ENCODE results near the gene ACTN2. TPM values are rescaled to one million over a fixed set of nuclear protein-coding genes. Genes with fewer than 3 reads are reported as not detected.

Gene ACTN2
- total RNA-seq, 2 experiments from 2014 or later: 0.28 TPM; not detected in 1

- no peak overlapping the region for H3K4me3 ChIP-seq (ENCODE audit: low read length)
Observed at GRCh38 chr1:236701782-236702181, 15.5 kb downstream of the ACTN2 start.

DNA sequence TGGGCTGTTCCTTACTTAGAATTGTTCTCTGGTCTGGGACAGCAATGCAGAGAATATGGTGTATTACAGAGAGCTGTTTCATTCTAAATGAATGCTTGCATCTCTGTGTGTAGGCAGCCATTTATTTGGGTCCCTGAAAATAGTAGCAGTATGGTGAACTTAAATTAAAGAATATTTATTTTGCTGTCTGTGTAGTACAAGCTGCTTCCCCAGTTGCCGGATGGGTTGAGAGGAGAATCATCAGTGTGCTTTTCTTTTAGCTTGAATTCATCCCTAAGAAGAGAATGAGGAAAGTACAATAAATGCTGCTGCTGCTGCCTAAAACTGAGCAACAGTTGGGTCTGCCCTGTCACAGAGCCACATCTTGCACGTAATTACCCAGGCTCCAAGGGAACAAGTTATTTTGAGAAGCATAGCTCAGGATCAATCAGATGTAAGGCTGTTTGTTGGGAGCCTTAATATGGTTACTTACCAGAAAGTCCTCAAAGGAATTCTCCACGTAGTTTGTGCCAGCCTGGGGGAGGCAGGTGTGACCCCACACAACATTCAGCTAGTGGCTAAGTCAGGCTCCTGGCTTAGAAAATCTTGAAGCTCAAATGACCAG is 16.6 kb downstream of the ACTN2 start:
- no peaks in the 10 kb centered on the region for H3K4me1 Mint-ChIP-seq (ENCODE audit: low read depth)
- H3K36me3 Mint-ChIP-seq (ENCODE audit: low read depth): no peaks in the 10 kb centered on the region
- no peaks in the 10 kb centered on the region for H3K9me3 Mint-ChIP-seq
- TF ChIP-seq CTCF (IDR thresholded peaks at IDR 0.05): no peak
- intact Hi-C loops (cut with DNase I, micrococcal nuclease): no loop called here
- ChIA-PET POLR2A (no interaction called here), CTCF (no interaction called here)
- Histone ChIP-seq H3K4me1 (ENCODE audit: insufficient read depth, low read length) (no peaks in the 10 kb centered on the region), H3K36me3 (ENCODE audit: insufficient read depth, low read length) (no peaks in the 10 kb centered on the region), H3K9me3 (ENCODE audit: control insufficient read depth in 1 of 2, insufficient read depth in 1 of 2, low read length in 2 of 2) (no peaks in the 10 kb centered on the region), H3K4me3 (ENCODE audit: low read length) (no peak overlapping the region), H3K27ac (ENCODE audit: low read depth in 1 of 2, low read length in 2 of 2) (no peak overlapping the region), H3K27me3 (ENCODE audit: control insufficient read depth in 1 of 2, insufficient read depth in 2 of 2, low read length in 2 of 2) (peaks cover 11 to 21% of the 10 kb centered on the region in 2 experiments)
- no peak overlapping the region for H3K4me3 Mint-ChIP-seq
- no peak overlapping the region for H3K27ac Mint-ChIP-seq
- no peak for DNase-seq
- peaks cover 58% of the 10 kb centered on the region for H3K27me3 Mint-ChIP-seq
- ATAC-seq (ENCODE audit: poor library complexity): no peak

More at GRCh38 chr1:236701782-236702181, 15.5 kb downstream of the ACTN2 start:
- H3K9me3 Mint-ChIP-seq: no peaks in the 10 kb centered on the region
- intact Hi-C loops (cut with DNase I, micrococcal nuclease): no loop called here
- Histone ChIP-seq H3K27ac (ENCODE audit: low read depth in 1 of 2, low read length in 2 of 2) (no peak overlapping the region), H3K4me1 (ENCODE audit: insufficient read depth, low read length) (no peaks in the 10 kb centered on the region), H3K9me3 (ENCODE audit: control insufficient read depth in 1 of 2, insufficient read depth in 1 of 2, low read length in 2 of 2) (no peaks in the 10 kb centered on the region), H3K36me3 (ENCODE audit: insufficient read depth, low read length) (no peaks in the 10 kb centered on the region), H3K27me3 (ENCODE audit: control insufficient read depth in 1 of 2, insufficient read depth in 2 of 2, low read length in 2 of 2) (peaks cover 11 to 21% of the 10 kb centered on the region in 2 experiments)
- DNase-seq: no peak
- ChIA-PET POLR2A (no interaction called here), CTCF (no interaction called here)
- H3K4me1 Mint-ChIP-seq (ENCODE audit: low read depth): no peaks in the 10 kb centered on the region
- no peak overlapping the region for H3K27ac Mint-ChIP-seq
- peaks cover 58% of the 10 kb centered on the region for H3K27me3 Mint-ChIP-seq
- no peak overlapping the region for H3K4me3 Mint-ChIP-seq
- ATAC-seq (ENCODE audit: poor library complexity): no peak
- no peak for TF ChIP-seq CTCF (IDR thresholded peaks at IDR 0.05)
- H3K36me3 Mint-ChIP-seq (ENCODE audit: low read depth): no peaks in the 10 kb centered on the region

- POLR2A ChIA-PET: no interaction called here
- CTCF ChIA-PET: no interaction called here
- H3K27ac ChIP-seq (ENCODE audit: low read depth in 1 of 2, low read length in 2 of 2): no peak overlapping the region
- H3K36me3 ChIP-seq (ENCODE audit: insufficient read depth, low read length): no peaks in the 10 kb centered on the region
- ATAC-seq (ENCODE audit: poor library complexity) (no peak), DNase-seq (no peak)
- H3K9me3 Mint-ChIP-seq: no peaks in the 10 kb centered on the region
- H3K9me3 ChIP-seq (ENCODE audit: control insufficient read depth in 1 of 2, insufficient read depth in 1 of 2, low read length in 2 of 2): no peaks in the 10 kb centered on the region
- no peak for TF ChIP-seq CTCF (IDR thresholded peaks at IDR 0.05)
- no peaks in the 10 kb centered on the region for H3K36me3 Mint-ChIP-seq (ENCODE audit: low read depth)
- H3K4me3 ChIP-seq (ENCODE audit: low read length): no peak overlapping the region
- peaks cover 9 to 18% of the 10 kb centered on the region in 2 experiments for H3K27me3 ChIP-seq (ENCODE audit: control insufficient read depth in 1 of 2, insufficient read depth in 2 of 2, low read length in 2 of 2)
- H3K4me3 Mint-ChIP-seq: no peak overlapping the region
- no peaks in the 10 kb centered on the region for H3K4me1 Mint-ChIP-seq (ENCODE audit: low read depth)
- no peaks in the 10 kb centered on the region for H3K4me1 ChIP-seq (ENCODE audit: insufficient read depth, low read length)
- no peak overlapping the region for H3K27ac Mint-ChIP-seq
- H3K27me3 Mint-ChIP-seq: peaks cover 54% of the 10 kb centered on the region
- intact Hi-C loops (cut with DNase I, micrococcal nuclease): no loop called here
Observed at GRCh38 chr1:236705771-236706170, 19.5 kb downstream of the ACTN2 start.

All from CD4-positive, alpha-beta T cell (primary cell).